HG03521 (cell line): ENCODE measurements around the gene HRC.

Source experiments
- ATAC-seq: cut with Tn5 transposase; IDR thresholded peaks from one replicate; pipeline ENCODE4 v1.9.1; 2021; ENCODE audit warnings: mild to moderate bottlenecking, moderate library complexity; ENCODE audit not compliant: unreplicated experiment

HRC gene

GRCh38 chr19:49117677-49118564 is 37.3 kb downstream of the HRC start:
- ATAC-seq: no peak

- no peak for ATAC-seq
These were observed 38.7 kb downstream of the HRC start for GRCh38 chr19:49116544-49116943.

GRCh38 chr19:49114630-49115363 is 40.4 kb downstream of the HRC start:
- no peak for ATAC-seq

- peak; percentile 30 for ATAC-seq
These were observed 41.2 kb downstream of the HRC start, which contains the start of gene LIN7B for GRCh38 chr19:49113762-49114629. Gene LIN7B, plus strand, starts transcription at chr19:49114370. Its CDS starts 35 bp downstream, at chr19:49114405.

GRCh38 chr19:49111218-49111998 is 43.8 kb downstream of the HRC start:
- no peak for ATAC-seq

GRCh38 chr19:49110567-49110966 is 44.6 kb downstream of the HRC start:
- ATAC-seq: no peak

GRCh38 chr19:49109569-49110233 is 45.5 kb downstream of the HRC start:
- ATAC-seq: no peak

GRCh38 chr19:49109051-49109450 is 46.1 kb downstream of the HRC start:
- ATAC-seq: no peak

- ATAC-seq: no peak
These were observed 47.4 kb downstream of the HRC start for GRCh38 chr19:49107625-49108459.

GRCh38 chr19:49106648-49107135 is 48.5 kb downstream of the HRC start:
- ATAC-seq: no peak

- ATAC-seq: no peak
These were observed 50.8 kb downstream of the HRC start for GRCh38 chr19:49104229-49104864.

GRCh38 chr19:49103331-49104085 is 51.7 kb downstream of the HRC start:
- ATAC-seq: no peak

GRCh38 chr19:49102303-49102702 is 52.9 kb downstream of the HRC start:
- ATAC-seq: no peak
